K562 (cell line): ENCODE results near the gene GAPDH. TPM values are rescaled to one million over a fixed set of nuclear protein-coding genes. Genes with fewer than 3 reads are reported as not detected.

Source experiments
- ATAC-seq: fragments of 200-7000 bp; cut with Tn5 transposase; 3 replicates; pipeline ENCODE4 v1.9.1; 2020; ENCODE audit warnings: moderate library complexity
- BruUV-seq: library from RNA; stranded (reverse); fragments of 400-500 nt; replicated peaks from 2 replicates; lab custom pipeline; 2021; lab: Mats Ljungman, UMichigan
- CTCF ChIA-PET: fragments of 300-600 bp; formaldehyde crosslinking; extraction: SDS; loops from one replicate; lab custom pipeline; 2021; ENCODE audit warnings: low intra/inter-chr PET ratio; lab: Yijun Ruan, JAX
- POLR2A ChIA-PET: fragments of 300-600, 350-650 bp; sonication (Branson Sonifier 250); formaldehyde crosslinking; extraction: SDS; loops from one replicate; lab custom pipeline; 2021; ENCODE audit warnings: antibody characterized with exemption, inconsistent platforms; lab: Yijun Ruan, JAX
- DNase-seq, 4 experiments: peaks; one replicate each; pipeline versions ENCODE4 v3.0.0 to v3.0.0-alpha.2; 2011 to 2018; ENCODE audit warnings: low spot score in 3 of 4, mixed read lengths in 3 of 4; ENCODE audit errors: extremely low read depth in 1 of 4
- FAIRE-seq: peaks from 2 replicates; lab custom pipeline; 2011; peaks lifted over from hg19 to GRCh38; lab: Jason Lieb, UNC
- H2AFZ ChIP-seq: 2 replicates; pipeline ENCODE4 v1.6.0; 2011; ENCODE audit warnings: low read depth, low read length, control low read depth, inconsistent platforms
- H3K27ac ChIP-seq: fragments of 200-600 bp; 3 replicates; pipeline ENCODE4 v1.8.0; 2011; ENCODE audit warnings: low read depth, mild to moderate bottlenecking, control low read depth, inconsistent platforms, low read length, moderate library complexity, mixed read lengths; ENCODE audit errors: extremely low read depth
- H3K27me3 ChIP-seq, 2 experiments: fragments of 300-600 bp in 1 of 2; 2 replicates in 1 of 2; 3 replicates in 1 of 2; pipeline versions ENCODE4 v1.6.0 to v1.8.0; 2011; ENCODE audit warnings: inconsistent platforms in 2 of 2, low read length in 2 of 2, mild to moderate bottlenecking in 1 of 2, mixed read lengths in 1 of 2, moderate library complexity in 1 of 2; ENCODE audit not compliant: control insufficient read depth in 2 of 2, insufficient read depth in 2 of 2
- H3K36me3 ChIP-seq: fragments of 300-600 bp; 3 replicates; pipeline ENCODE4 v1.8.0; 2011; ENCODE audit warnings: mild to moderate bottlenecking, low read length, inconsistent platforms; ENCODE audit not compliant: control insufficient read depth, insufficient read depth
- H3K4me1 ChIP-seq, 2 experiments: fragments of 200-600 bp in 1 of 2; replicated peaks in 1 of 2; 2 replicates in 1 of 2; 3 replicates in 1 of 2; pipeline versions ENCODE4 v1.5.1 to v1.8.0; 2011; ENCODE audit warnings: inconsistent platforms in 2 of 2, low read length in 2 of 2, mild to moderate bottlenecking in 1 of 2, mixed read lengths in 1 of 2, moderate library complexity in 1 of 2; ENCODE audit not compliant: control insufficient read depth in 2 of 2, insufficient read depth in 2 of 2
- H3K4me2 ChIP-seq: 2 replicates; pipeline ENCODE4 v1.6.1; 2011; ENCODE audit warnings: low read length, control low read depth, inconsistent platforms, mixed read lengths; ENCODE audit not compliant: insufficient read depth
- H3K4me3 ChIP-seq: fragments of 200-600 bp; sonication (generic), shearing (Covaris generic); 2 replicates; pipeline ENCODE4 v1.5.1; 2016; ENCODE audit warnings: control low read depth, inconsistent platforms
- H3K79me2 ChIP-seq: fragments of 200-600 bp; 3 replicates; pipeline ENCODE4 v1.8.0; 2011; ENCODE audit warnings: low read length, inconsistent platforms; ENCODE audit not compliant: control insufficient read depth, insufficient read depth
- H3K9ac ChIP-seq, 2 experiments: 2 replicates each; pipeline versions ENCODE4 v1.6.0 to v1.6.1; 2011; ENCODE audit warnings: low read depth in 2 of 2, low read length in 2 of 2, control low read depth in 1 of 2, inconsistent platforms in 1 of 2, mild to moderate bottlenecking in 1 of 2, mixed read lengths in 1 of 2; ENCODE audit not compliant: insufficient read depth in 1 of 2
- H3K9me1 ChIP-seq: one replicate; pipeline ENCODE4 v1.6.0; 2011; ENCODE audit warnings: inconsistent platforms, mild to moderate bottlenecking, low read length, moderate library complexity; ENCODE audit not compliant: control insufficient read depth, insufficient read depth
- H3K9me3 ChIP-seq: replicated peaks from 2 replicates; pipeline ENCODE4 v1.5.1; 2011; ENCODE audit warnings: low read depth, low read length, inconsistent platforms; ENCODE audit not compliant: control insufficient read depth, insufficient read depth
- H4K20me1 ChIP-seq: replicated peaks from 2 replicates; pipeline ENCODE4 v1.6.1; 2011; ENCODE audit warnings: low read length, inconsistent platforms, mixed read lengths; ENCODE audit not compliant: control insufficient read depth, insufficient read depth
- FOS ChIP-seq: IDR thresholded peaks from 3 replicates; pipeline ENCODE4 v1.6.1; 2011; ENCODE audit not compliant: insufficient read length; ENCODE audit errors: extremely low read depth
- GABPB2 ChIP-seq: fragments of 250-450 bp; sonication (Bioruptor Pico); conservative IDR thresholded peaks from 2 replicates; pipeline ENCODE4 v1.5.1; 2021; ENCODE audit warnings: mild to moderate bottlenecking
- HSF4 ChIP-seq: fragments of 250-450 bp; sonication (Bioruptor Pico); IDR thresholded peaks from 2 replicates; pipeline ENCODE4 v2.1.2; 2022; ENCODE audit warnings: mild to moderate bottlenecking, moderate library complexity, borderline replicate concordance
- MXI1 ChIP-seq: IDR thresholded peaks from 2 replicates; pipeline ENCODE4 v1.6.1; 2011; ENCODE audit warnings: low read depth, mild to moderate bottlenecking, improper control_type of control experiment, low read length
- RBBP5 ChIP-seq: fragments of 200-600 bp; sonication (generic); IDR thresholded peaks from 2 replicates; pipeline ENCODE4 v1.6.1; 2012; ENCODE audit warnings: borderline replicate concordance, mild to moderate bottlenecking, low read length, control low read depth, inconsistent platforms; ENCODE audit not compliant: insufficient read depth, poor library complexity, severe bottlenecking
- WGBS: fragments of 100-300 bp; shearing (Covaris generic); methylation state at CpG from one replicate; pipeline ENCODE4 v1.1.6; 2016; ENCODE audit warnings: low coverage, mixed read lengths; ENCODE audit not compliant: insufficient coverage; ENCODE audit errors: missing lambda C conversion rate; 5-methylcytosine and 5-hydroxymethylcytosine counted together
- in situ Hi-C: fragments of 300-500 bp; cut with MboI; formaldehyde crosslinking; loops from 4 replicates; pipeline ENCODE4 v1.15.0; 2018; ENCODE audit warnings: inconsistent platforms, mixed read lengths
- intact Hi-C: fragments of 100-400 bp; cut with micrococcal nuclease; formaldehyde crosslinking; loops from 2 replicates; pipeline ENCODE4 v1.14.2; 2022
- polyA plus RNA-seq, 8 experiments: library from polyadenylated mRNA; depleted of rRNA in 4 of 8; stranded (reverse) in 5 of 8; unstranded in 3 of 8; fragments of >200 nt; fragmentation: Nextera tagmentation in 2 of 8; fragmentation: Illumina TruSeq in 1 of 8; extraction: Ambion mirVana in 2 of 8; extraction: Trizol in 1 of 8; gene quantifications; 2 replicates each; pipeline versions ENCODE4 v1.2.1 to v1.2.3, GENCODE V29; 2011 to 2014; ENCODE audit warnings: inconsistent platforms in 1 of 8, missing spikeins in 1 of 8
- total RNA-seq, 7 experiments: library from RNA; depleted of rRNA in 6 of 7; stranded (reverse); fragments of >200 nt in 6 of 7; fragmentation: Illumina TruSeq in 2 of 7; extraction: Trizol in 2 of 7; gene quantifications; 2 replicates each; pipeline versions ENCODE4 v1.2.1 to v1.2.3, GENCODE V29; 2011 to 2021; ENCODE audit warnings: low replicate concordance in 1 of 7
- TF ChIP-seq, protein P1 (sequence below): fragments of 450-650 bp; IDR thresholded peaks from 2 replicates; pipeline ENCODE4 v1.6.1; 2017; ENCODE audit warnings: antibody characterized with exemption, mild to moderate bottlenecking
- TF ChIP-seq, protein P2 (sequence below): sonication (generic); formaldehyde crosslinking; IDR thresholded peaks from 2 replicates; pipeline ENCODE4 v1.8.1; 2022; ENCODE audit warnings: missing genetic modification reagents

The GAPDH gene
- total and polyA plus RNA-seq, 9 of the 15 experiments (the other 6 are each of a cell fraction or from before 2014, with no cell fraction given), result 2,206 to 6,793 (median 4,217) TPM

DNA sequence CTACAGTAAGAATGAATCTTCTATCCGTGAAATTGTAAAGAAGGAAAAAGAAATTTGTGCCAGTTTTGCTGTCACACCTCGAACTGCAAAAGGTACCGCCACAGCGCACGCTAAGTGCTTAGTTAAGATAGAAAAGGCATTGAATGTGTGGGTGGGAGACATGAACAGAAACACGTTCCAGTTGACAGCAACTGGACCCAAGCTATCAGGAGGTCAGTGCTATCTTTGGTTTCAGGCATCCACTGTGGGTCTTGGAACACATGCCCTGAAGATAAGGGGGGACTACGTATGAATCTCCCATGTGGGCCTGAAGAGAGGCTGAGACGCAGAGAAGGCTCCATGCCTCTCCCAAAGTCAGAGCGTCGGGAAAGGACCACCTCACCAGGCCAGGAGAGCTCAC, 11.7 kb downstream of the GAPDH start (continued):
- TF ChIP-seq, protein P1, sequence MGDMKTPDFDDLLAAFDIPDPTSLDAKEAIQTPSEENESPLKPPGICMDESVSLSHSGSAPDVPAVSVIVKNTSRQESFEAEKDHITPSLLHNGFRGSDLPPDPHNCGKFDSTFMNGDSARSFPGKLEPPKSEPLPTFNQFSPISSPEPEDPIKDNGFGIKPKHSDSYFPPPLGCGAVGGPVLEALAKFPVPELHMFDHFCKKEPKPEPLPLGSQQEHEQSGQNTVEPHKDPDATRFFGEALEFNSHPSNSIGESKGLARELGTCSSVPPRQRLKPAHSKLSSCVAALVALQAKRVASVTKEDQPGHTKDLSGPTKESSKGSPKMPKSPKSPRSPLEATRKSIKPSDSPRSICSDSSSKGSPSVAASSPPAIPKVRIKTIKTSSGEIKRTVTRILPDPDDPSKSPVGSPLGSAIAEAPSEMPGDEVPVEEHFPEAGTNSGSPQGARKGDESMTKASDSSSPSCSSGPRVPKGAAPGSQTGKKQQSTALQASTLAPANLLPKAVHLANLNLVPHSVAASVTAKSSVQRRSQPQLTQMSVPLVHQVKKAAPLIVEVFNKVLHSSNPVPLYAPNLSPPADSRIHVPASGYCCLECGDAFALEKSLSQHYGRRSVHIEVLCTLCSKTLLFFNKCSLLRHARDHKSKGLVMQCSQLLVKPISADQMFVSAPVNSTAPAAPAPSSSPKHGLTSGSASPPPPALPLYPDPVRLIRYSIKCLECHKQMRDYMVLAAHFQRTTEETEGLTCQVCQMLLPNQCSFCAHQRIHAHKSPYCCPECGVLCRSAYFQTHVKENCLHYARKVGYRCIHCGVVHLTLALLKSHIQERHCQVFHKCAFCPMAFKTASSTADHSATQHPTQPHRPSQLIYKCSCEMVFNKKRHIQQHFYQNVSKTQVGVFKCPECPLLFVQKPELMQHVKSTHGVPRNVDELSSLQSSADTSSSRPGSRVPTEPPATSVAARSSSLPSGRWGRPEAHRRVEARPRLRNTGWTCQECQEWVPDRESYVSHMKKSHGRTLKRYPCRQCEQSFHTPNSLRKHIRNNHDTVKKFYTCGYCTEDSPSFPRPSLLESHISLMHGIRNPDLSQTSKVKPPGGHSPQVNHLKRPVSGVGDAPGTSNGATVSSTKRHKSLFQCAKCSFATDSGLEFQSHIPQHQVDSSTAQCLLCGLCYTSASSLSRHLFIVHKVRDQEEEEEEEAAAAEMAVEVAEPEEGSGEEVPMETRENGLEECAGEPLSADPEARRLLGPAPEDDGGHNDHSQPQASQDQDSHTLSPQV, result peak; percentile 72; the same call in 1 of the 2 replicates

DNA sequence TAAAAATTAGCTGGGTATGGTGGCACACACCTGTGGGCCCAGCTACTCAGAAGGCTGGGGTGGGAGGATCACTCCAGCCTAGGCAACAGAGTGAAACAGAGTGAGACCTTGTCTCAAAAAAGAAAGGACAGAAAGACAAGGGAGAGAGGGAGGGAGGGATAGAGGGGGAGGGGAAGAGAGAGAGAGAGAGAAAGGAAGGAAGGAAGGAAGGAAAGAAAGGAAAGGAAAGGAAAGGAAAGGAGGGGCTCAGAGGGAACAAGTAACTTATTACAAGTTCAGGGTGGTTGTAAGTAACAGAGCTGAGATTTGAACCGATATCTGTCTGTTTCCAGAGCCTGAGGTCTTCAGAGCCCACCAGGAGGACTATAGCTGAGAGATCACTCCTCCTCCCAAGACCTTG, 13.2 kb downstream of the GAPDH start:
- ChIA-PET POLR2A (interaction anchor here (1.2 kb wide), 1 partner anchor 14 kb away, joined by 4 read pairs; the partner anchor contains the start of gene GAPDH), CTCF (no interaction called here)
- 79% methylated on average over 1 of the region's 1 CpG for WGBS
- Histone ChIP-seq H3K36me3 (no peaks in the 10 kb centered on the region), H2AFZ (no peak overlapping the region), H3K9me3 (no peaks in the 10 kb centered on the region), H3K27me3 (no peaks in the 10 kb centered on the region), H4K20me1 (no peaks in the 10 kb centered on the region), H3K4me2 (no peak overlapping the region; the same call in 1 of the 2 replicates), H3K4me3 (no peak overlapping the region), H3K9me1 (no peaks in the 10 kb centered on the region), H3K79me2 (no peaks in the 10 kb centered on the region), H3K27ac (no peak overlapping the region), H3K9ac (peak overlapping the region in 1 of 2 experiments; percentile 74; a peak in 2 of 4 replicates), H3K4me1 (peaks cover 30 to 61% of the 10 kb centered on the region in 2 experiments; a peak in 4 of 5 replicates)
- DNase-seq, result no peak
- no peak for ATAC-seq
- BruUV-seq, result no TSS peak
- in situ Hi-C loops (no loop called here), intact Hi-C loops (no loop called here)
- TF ChIP-seq, protein P2, sequence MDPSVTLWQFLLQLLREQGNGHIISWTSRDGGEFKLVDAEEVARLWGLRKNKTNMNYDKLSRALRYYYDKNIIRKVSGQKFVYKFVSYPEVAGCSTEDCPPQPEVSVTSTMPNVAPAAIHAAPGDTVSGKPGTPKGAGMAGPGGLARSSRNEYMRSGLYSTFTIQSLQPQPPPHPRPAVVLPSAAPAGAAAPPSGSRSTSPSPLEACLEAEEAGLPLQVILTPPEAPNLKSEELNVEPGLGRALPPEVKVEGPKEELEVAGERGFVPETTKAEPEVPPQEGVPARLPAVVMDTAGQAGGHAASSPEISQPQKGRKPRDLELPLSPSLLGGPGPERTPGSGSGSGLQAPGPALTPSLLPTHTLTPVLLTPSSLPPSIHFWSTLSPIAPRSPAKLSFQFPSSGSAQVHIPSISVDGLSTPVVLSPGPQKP, result no peak
- no peak for TF ChIP-seq FOS
- TF ChIP-seq RBBP5, result no peak
- TF ChIP-seq GABPB2 (CRISPR knock-in tag), result no peak
- no peak for TF ChIP-seq HSF4
- no peak for TF ChIP-seq MXI1
- FAIRE-seq, result no peak
